ENCODE measurements around the gene PTP4A2. TPM values are rescaled to one million over a fixed set of nuclear protein-coding genes. Genes with fewer than 3 reads are reported as not detected.

Gene PTP4A2
- total and polyA plus RNA-seq, 2 experiments from 2014 or later = 300 to 354 TPM

GRCh38 chr1:31862071-31862470, 76.1 kb downstream of the PTP4A2 start:
- Histone ChIP-seq H3K36me3 (replicated peaks; ENCODE audit: insufficient read depth, low read depth) (no peaks in the 10 kb centered on the region), H3K9me3 (ENCODE audit: low read depth) (no peaks in the 10 kb centered on the region), H2AFZ (no peak overlapping the region), H3K27me3 (no peaks in the 10 kb centered on the region), H3K27ac (no peak overlapping the region), H4K20me1 (ENCODE audit: insufficient read depth, poor library complexity, severe bottlenecking) (no peaks in the 10 kb centered on the region), H3K4me2 (no peak overlapping the region), H3K4me1 (ENCODE audit: insufficient read depth) (no peaks in the 10 kb centered on the region), H3K4me3 (no peak overlapping the region), H3K9me2 (replicated peaks; ENCODE audit: insufficient read depth) (no peaks in the 10 kb centered on the region), H3K79me2 (no peaks in the 10 kb centered on the region)
- WGBS (ENCODE audit: low lambda C conversion rate, missing lambda C conversion rate) = 95% methylated on average over 4 of the region's 4 CpGs
- TF ChIP-seq EZH2phosphoT487 (IDR thresholded peaks at IDR 0.05; ENCODE audit: low read depth, severe bottlenecking, unreplicated experiment) (no peak), EZH2 (IDR thresholded peaks at IDR 0.05; ENCODE audit: borderline replicate concordance) (no peak), CTCF (IDR thresholded peaks at IDR 0.05; ENCODE audit: poor library complexity) (no peak)
- DNase-seq (ENCODE audit: low spot score) = no peak

- TF ChIP-seq EZH2 (IDR thresholded peaks at IDR 0.05; ENCODE audit: borderline replicate concordance) = no peak
- no peak for TF ChIP-seq CTCF (IDR thresholded peaks at IDR 0.05; ENCODE audit: poor library complexity)
- no peak for TF ChIP-seq EZH2phosphoT487 (IDR thresholded peaks at IDR 0.05; ENCODE audit: low read depth, severe bottlenecking, unreplicated experiment)
- no peak overlapping the region for H3K4me3 ChIP-seq
- no peaks in the 10 kb centered on the region for H3K27me3 ChIP-seq
- H3K9me2 ChIP-seq (replicated peaks; ENCODE audit: insufficient read depth) = no peaks in the 10 kb centered on the region
- DNase-seq (ENCODE audit: low spot score) = no peak
- H3K27ac ChIP-seq = no peak overlapping the region
- no peaks in the 10 kb centered on the region for H3K9me3 ChIP-seq (ENCODE audit: low read depth)
- H2AFZ ChIP-seq = no peak overlapping the region
- H3K4me1 ChIP-seq (ENCODE audit: insufficient read depth) = no peaks in the 10 kb centered on the region
- no peaks in the 10 kb centered on the region for H4K20me1 ChIP-seq (ENCODE audit: insufficient read depth, poor library complexity, severe bottlenecking)
- H3K36me3 ChIP-seq (replicated peaks; ENCODE audit: insufficient read depth, low read depth) = no peaks in the 10 kb centered on the region
- no peak overlapping the region for H3K4me2 ChIP-seq
- H3K79me2 ChIP-seq = no peaks in the 10 kb centered on the region
- 82% methylated on average over 5 of the region's 5 CpGs for WGBS (ENCODE audit: low lambda C conversion rate, missing lambda C conversion rate)
Observed at GRCh38 chr1:31861346-31861745, 76.8 kb downstream of the PTP4A2 start.

- no peaks in the 10 kb centered on the region for H4K20me1 ChIP-seq (ENCODE audit: insufficient read depth, poor library complexity, severe bottlenecking)
- TF ChIP-seq CTCF (IDR thresholded peaks at IDR 0.05; ENCODE audit: poor library complexity) = no peak
- TF ChIP-seq EZH2 (IDR thresholded peaks at IDR 0.05; ENCODE audit: borderline replicate concordance) = no peak
- no peak for TF ChIP-seq EZH2phosphoT487 (IDR thresholded peaks at IDR 0.05; ENCODE audit: low read depth, severe bottlenecking, unreplicated experiment)
- H3K4me2 ChIP-seq = no peak overlapping the region
- no peak for DNase-seq (ENCODE audit: low spot score)
- H3K9me2 ChIP-seq (replicated peaks; ENCODE audit: insufficient read depth) = no peaks in the 10 kb centered on the region
- WGBS (ENCODE audit: low lambda C conversion rate, missing lambda C conversion rate) = 88% methylated on average over 7 of the region's 7 CpGs
- H3K36me3 ChIP-seq (replicated peaks; ENCODE audit: insufficient read depth, low read depth) = no peaks in the 10 kb centered on the region
- H3K4me3 ChIP-seq = no peak overlapping the region
- H3K4me1 ChIP-seq (ENCODE audit: insufficient read depth) = peaks cover 4% of the 10 kb centered on the region
- no peaks in the 10 kb centered on the region for H3K79me2 ChIP-seq
- H3K9me3 ChIP-seq (ENCODE audit: low read depth) = no peaks in the 10 kb centered on the region
- H2AFZ ChIP-seq = no peak overlapping the region
- H3K27ac ChIP-seq = no peak overlapping the region
- no peaks in the 10 kb centered on the region for H3K27me3 ChIP-seq
Observed at GRCh38 chr1:31860581-31860980, 77.6 kb downstream of the PTP4A2 start.

- no peaks in the 10 kb centered on the region for H3K79me2 ChIP-seq
- no peak overlapping the region for H3K27ac ChIP-seq
- peaks cover 5% of the 10 kb centered on the region for H3K4me1 ChIP-seq (ENCODE audit: insufficient read depth)
- no peaks in the 10 kb centered on the region for H3K9me2 ChIP-seq (replicated peaks; ENCODE audit: insufficient read depth)
- H3K4me3 ChIP-seq = no peak overlapping the region
- H3K27me3 ChIP-seq = no peaks in the 10 kb centered on the region
- no peaks in the 10 kb centered on the region for H4K20me1 ChIP-seq (ENCODE audit: insufficient read depth, poor library complexity, severe bottlenecking)
- no peak for DNase-seq (ENCODE audit: low spot score)
- WGBS (ENCODE audit: low lambda C conversion rate, missing lambda C conversion rate) = 100% methylated on average over 2 of the region's 2 CpGs
- no peak overlapping the region for H2AFZ ChIP-seq
- TF ChIP-seq EZH2phosphoT487 (IDR thresholded peaks at IDR 0.05; ENCODE audit: low read depth, severe bottlenecking, unreplicated experiment) (no peak), EZH2 (IDR thresholded peaks at IDR 0.05; ENCODE audit: borderline replicate concordance) (no peak), CTCF (IDR thresholded peaks at IDR 0.05; ENCODE audit: poor library complexity) (no peak)
- no peaks in the 10 kb centered on the region for H3K36me3 ChIP-seq (replicated peaks; ENCODE audit: insufficient read depth, low read depth)
- H3K9me3 ChIP-seq (ENCODE audit: low read depth) = no peaks in the 10 kb centered on the region
- H3K4me2 ChIP-seq = no peak overlapping the region
Observed at GRCh38 chr1:31859719-31860118, 78.4 kb downstream of the PTP4A2 start.
